GM18520 (cell line): ENCODE results near the gene CCL3.

ENCODE experiments used
- ATAC-seq: cut with Tn5 transposase; IDR thresholded peaks from one replicate; pipeline ENCODE4 v1.9.1; 2021; ENCODE audit not compliant: unreplicated experiment

Gene CCL3

GRCh38 chr17:36049643-36050042 lies 40.3 kb downstream of the CCL3 start:
- ATAC-seq, result no peak

GRCh38 chr17:36048066-36048465 lies 41.9 kb downstream of the CCL3 start:
- no peak for ATAC-seq
